22Rv1 (cell line): Measurements from ENCODE around the gene OPALIN.

ENCODE experiments used
- ZFX ChIP-seq: fragments of 450-650 bp; IDR thresholded peaks from 2 replicates; pipeline ENCODE4 v1.6.1; 2017; ENCODE audit warnings: antibody characterized with exemption, borderline replicate concordance
- TF ChIP-seq, protein P1 (sequence below): fragments of 450-650 bp; IDR thresholded peaks from 2 replicates; pipeline ENCODE4 v1.5.1; 2017; ENCODE audit warnings: mild to moderate bottlenecking

DNA sequence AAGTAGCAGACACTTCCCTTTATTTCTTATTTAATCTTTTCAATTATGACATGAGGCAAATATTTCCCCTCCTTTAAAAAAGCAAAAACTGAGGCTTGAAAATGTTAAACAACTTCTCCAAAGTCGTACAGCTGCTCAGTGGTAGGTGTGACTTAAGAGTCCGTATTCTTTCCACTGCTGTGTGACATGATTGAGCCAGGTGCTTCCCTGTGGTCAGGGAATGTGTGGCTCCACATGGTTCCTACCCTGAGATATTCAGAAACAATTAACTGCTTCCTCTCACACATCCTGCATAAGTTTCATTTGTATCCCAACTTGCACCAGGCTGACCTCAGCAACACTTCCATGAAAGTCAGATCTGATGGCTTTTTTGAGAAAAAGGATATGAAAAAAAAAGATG, 13.6 kb downstream of the OPALIN start:
- TF ChIP-seq, protein P1, sequence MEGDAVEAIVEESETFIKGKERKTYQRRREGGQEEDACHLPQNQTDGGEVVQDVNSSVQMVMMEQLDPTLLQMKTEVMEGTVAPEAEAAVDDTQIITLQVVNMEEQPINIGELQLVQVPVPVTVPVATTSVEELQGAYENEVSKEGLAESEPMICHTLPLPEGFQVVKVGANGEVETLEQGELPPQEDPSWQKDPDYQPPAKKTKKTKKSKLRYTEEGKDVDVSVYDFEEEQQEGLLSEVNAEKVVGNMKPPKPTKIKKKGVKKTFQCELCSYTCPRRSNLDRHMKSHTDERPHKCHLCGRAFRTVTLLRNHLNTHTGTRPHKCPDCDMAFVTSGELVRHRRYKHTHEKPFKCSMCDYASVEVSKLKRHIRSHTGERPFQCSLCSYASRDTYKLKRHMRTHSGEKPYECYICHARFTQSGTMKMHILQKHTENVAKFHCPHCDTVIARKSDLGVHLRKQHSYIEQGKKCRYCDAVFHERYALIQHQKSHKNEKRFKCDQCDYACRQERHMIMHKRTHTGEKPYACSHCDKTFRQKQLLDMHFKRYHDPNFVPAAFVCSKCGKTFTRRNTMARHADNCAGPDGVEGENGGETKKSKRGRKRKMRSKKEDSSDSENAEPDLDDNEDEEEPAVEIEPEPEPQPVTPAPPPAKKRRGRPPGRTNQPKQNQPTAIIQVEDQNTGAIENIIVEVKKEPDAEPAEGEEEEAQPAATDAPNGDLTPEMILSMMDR = no peak
- TF ChIP-seq ZFX = no peak
